Measurements from ENCODE around the gene IQGAP2.

Gene IQGAP2

DNA sequence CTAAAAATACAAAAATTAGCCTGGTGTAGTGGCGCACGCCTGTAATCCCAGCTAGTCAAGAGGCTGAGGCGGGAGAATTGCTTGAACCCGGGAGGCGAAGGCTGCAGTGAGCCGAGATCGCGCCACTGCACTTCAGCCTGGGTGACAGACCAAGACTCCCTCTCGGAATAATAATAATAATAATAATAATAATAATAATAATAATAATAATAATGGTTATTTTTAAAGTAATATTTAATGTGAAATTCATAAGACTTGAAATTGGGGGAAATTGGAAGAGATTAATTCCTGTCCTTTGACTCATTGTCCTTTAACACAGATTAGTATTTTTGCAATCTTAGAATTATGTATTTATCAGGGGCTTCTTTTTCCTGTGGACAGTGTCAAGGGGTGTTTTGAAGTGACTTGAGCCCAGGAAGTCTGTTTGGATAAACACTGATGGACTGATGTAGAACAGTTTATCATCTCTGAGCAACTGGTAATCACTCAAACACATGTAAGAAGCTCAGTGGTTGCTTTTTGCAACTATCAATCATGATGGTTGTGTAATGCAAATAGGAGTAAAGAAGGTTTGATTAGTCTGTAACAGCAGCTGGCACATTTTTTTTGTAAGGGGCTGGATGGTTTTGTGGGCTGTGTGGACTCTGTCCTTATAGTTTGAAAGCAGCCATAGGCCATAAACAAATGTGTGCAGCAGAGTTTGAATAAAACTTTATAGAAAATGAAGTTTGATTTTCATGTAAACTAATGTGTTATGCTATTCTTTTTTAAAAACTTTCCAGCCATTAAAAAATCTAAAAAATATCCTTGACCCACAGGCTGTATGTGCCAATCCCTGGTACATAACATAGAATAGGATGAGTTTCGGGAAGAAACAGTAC is 126.6 kb downstream of the IQGAP2 start:
- no peak for DNase-seq (ENCODE audit: low spot score)
- in situ Hi-C loops (cut with MboI; ENCODE audit: low pct_unique_long_range_greater_than_20kb, low sequenced_read_pairs, unreplicated experiment) = no loop called here
- TF ChIP-seq, protein P1, sequence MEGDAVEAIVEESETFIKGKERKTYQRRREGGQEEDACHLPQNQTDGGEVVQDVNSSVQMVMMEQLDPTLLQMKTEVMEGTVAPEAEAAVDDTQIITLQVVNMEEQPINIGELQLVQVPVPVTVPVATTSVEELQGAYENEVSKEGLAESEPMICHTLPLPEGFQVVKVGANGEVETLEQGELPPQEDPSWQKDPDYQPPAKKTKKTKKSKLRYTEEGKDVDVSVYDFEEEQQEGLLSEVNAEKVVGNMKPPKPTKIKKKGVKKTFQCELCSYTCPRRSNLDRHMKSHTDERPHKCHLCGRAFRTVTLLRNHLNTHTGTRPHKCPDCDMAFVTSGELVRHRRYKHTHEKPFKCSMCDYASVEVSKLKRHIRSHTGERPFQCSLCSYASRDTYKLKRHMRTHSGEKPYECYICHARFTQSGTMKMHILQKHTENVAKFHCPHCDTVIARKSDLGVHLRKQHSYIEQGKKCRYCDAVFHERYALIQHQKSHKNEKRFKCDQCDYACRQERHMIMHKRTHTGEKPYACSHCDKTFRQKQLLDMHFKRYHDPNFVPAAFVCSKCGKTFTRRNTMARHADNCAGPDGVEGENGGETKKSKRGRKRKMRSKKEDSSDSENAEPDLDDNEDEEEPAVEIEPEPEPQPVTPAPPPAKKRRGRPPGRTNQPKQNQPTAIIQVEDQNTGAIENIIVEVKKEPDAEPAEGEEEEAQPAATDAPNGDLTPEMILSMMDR (IDR thresholded peaks at IDR 0.05; ENCODE audit: extremely low read depth, insufficient read depth, missing control alignments) = no peak

DNA sequence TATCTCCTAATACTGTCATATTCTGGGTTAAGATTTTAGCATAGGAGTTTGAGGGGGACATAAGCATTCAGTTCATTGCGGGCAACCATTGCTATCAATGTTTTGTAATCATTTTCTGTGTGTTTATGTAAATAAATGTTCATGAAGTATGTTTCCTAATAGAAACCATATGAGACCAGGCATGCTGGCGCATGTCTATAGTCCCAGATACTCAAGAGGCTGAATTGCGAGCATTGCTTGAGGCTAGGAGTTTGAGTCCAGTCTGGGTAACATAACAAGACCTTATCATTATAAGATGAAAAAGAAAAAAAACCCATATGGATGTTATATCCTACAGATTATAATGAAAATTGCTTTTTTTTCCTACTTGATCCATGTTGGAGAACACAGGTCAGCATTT is 129.0 kb downstream of the IQGAP2 start:
- TF ChIP-seq, protein P1 (IDR thresholded peaks at IDR 0.05; ENCODE audit: extremely low read depth, insufficient read depth, missing control alignments) = no peak
- DNase-seq (ENCODE audit: low spot score) = no peak
- in situ Hi-C loops (cut with MboI; ENCODE audit: low pct_unique_long_range_greater_than_20kb, low sequenced_read_pairs, unreplicated experiment) = no loop called here

DNA sequence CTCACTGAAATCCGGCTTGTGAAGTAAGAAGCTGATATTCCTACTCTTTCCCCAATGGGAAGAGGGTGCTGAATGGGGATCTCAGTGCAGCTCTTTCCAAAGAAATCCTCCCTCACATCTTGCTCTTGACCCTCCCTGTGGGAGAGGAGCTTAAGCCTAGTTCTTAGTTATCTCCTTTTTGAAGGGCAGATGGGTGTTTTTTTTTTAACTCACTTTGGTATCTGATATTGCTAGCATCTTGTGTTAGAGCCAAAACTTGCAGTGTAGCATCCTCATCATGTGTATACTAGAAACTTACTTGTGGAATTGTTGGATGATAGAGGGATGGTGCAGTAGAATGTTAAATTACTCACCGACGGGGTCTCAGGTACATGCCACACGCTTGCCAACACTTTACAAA is 129.9 kb downstream of the IQGAP2 start:
- in situ Hi-C loops (cut with MboI; ENCODE audit: low pct_unique_long_range_greater_than_20kb, low sequenced_read_pairs, unreplicated experiment) = no loop called here

DNA sequence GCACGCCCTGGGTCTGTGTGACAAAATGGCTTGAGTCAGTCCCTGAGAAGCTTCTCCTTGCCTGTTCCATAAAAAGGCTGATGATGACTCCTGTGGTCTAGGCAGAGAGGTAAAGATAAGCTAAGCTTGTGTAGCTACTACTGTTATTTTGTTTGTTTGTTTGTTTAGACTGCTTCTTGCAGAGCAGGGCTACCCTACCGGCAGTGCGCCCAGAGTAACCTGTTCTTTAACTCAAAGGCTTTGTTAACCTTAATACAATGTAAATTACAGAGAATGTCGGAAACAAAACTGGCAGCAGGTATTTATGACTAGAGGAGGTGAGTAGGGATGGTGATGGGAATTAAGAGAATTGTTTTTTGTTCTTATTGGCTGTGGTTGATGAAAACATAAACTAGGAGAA is 132.5 kb downstream of the IQGAP2 start:
- in situ Hi-C loops (cut with MboI; ENCODE audit: low pct_unique_long_range_greater_than_20kb, low sequenced_read_pairs, unreplicated experiment) = no loop called here

More for the DNA sequence above, 129.9 kb downstream of the IQGAP2 start:
- TF ChIP-seq, protein P1 (IDR thresholded peaks at IDR 0.05; ENCODE audit: extremely low read depth, insufficient read depth, missing control alignments) = no peak
- no peak for DNase-seq (ENCODE audit: low spot score)

DNA sequence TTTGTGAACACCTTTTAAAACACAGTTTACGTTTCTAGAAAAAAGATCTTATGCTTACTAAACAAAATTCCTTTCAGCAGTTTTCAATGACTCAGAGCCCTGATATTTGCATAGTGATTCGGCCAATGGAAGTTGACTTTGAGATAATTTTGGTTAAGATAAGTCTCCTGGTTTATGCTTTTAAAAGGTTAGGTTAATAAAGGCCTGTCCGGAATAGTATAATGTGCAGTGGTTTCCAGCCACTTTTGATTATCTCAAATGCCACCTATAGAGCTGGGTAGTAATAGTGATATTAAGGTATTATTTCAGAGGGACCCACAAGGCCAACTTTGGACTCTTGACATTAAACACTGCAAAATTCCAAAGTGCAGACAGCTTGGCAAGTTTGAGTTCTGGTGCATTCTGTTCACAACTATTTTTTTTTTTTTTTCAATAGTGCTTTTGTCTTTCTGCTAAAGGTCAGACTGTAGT is 134.0 kb downstream of the IQGAP2 start:
- TF ChIP-seq, protein P1 (IDR thresholded peaks at IDR 0.05; ENCODE audit: extremely low read depth, insufficient read depth, missing control alignments) = no peak

More for the DNA sequence above, 132.5 kb downstream of the IQGAP2 start:
- no peak for DNase-seq (ENCODE audit: low spot score)
- TF ChIP-seq, protein P1 (IDR thresholded peaks at IDR 0.05; ENCODE audit: extremely low read depth, insufficient read depth, missing control alignments) = no peak

DNA sequence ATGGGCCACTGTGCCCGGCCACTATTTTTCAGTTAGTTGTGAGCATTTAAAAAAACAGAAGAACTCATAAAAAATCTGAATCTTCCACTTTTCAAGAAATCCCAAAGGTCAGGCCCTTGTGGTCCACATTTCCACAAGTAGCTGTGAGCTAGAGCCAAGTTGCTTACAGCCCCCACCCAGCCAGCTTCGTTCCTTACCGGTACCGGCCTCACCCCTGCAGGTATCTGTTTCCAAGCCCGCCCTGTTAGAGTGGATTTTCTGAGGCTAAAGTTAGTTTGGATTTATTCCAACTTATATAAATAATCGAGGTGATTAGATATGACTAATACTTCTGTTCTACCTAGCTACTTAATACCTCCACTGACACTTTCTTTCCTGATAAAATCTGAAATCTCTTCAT is 139.2 kb downstream of the IQGAP2 start:
- in situ Hi-C loops (cut with MboI; ENCODE audit: low pct_unique_long_range_greater_than_20kb, low sequenced_read_pairs, unreplicated experiment) = loop anchor here (10.0 kb wide), 1 partner anchor 137 kb away; the partner anchor contains the start of gene IQGAP2
- TF ChIP-seq, protein P1 (IDR thresholded peaks at IDR 0.05; ENCODE audit: extremely low read depth, insufficient read depth, missing control alignments) = no peak
- no peak for DNase-seq (ENCODE audit: low spot score)

More for the DNA sequence above, 134.0 kb downstream of the IQGAP2 start:
- DNase-seq (ENCODE audit: low spot score) = no peak
- in situ Hi-C loops (cut with MboI; ENCODE audit: low pct_unique_long_range_greater_than_20kb, low sequenced_read_pairs, unreplicated experiment) = no loop called here
